Nucleus accumbens (tissue), 56 donors: ENCODE measurements around the gene TTC6.

ENCODE experiments used
- DNase-seq, 56 donors: peaks; one replicate each; lab custom pipeline; 2025; lab: John Stamatoyannopoulos, UW

The TTC6 gene

DNA sequence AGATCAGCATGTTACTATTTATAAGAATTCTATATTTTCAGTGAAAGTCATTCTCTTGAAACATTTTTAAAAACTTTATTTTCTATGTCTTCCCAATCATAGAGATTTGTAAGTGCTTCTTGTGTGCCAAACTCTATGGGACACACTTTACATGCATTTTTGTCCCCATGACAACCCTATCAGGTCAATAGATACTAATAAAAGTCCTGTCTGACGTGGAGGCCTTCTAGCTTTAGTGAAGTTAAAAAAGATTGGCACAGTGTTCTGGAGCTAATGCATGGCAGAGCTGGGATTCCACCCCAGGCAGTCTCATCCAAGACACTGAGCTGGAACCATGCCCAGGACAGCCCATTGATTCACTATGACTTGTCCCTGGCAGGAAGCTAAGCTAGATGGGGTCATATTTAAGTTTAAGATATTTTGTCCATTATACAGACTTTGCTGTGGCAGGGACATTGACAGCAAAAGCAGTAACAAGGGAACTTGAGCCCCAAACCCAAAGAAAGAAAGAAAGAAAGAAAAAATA is 28.1 kb downstream of the TTC6 start:
- no peak for DNase-seq

DNA sequence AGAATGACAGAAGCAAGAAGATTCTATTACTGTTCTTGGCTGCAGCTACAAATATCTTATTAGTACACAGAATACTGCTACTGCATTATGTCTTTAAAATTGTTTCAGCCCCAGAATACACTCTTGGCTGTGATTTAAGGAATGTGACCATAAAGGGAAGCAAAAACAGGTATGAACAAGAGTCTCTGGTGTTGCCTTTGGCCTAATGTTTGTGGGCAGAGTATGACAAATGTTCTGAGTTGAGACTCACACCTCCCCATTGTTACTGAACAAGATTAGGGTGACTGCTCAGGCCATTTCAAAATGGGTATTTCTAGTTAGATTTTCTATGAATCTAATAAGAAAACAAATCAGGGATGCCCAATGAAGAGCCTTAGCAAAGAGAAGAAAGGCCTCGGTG is 28.5 kb downstream of the TTC6 start:
- no peak for DNase-seq

DNA sequence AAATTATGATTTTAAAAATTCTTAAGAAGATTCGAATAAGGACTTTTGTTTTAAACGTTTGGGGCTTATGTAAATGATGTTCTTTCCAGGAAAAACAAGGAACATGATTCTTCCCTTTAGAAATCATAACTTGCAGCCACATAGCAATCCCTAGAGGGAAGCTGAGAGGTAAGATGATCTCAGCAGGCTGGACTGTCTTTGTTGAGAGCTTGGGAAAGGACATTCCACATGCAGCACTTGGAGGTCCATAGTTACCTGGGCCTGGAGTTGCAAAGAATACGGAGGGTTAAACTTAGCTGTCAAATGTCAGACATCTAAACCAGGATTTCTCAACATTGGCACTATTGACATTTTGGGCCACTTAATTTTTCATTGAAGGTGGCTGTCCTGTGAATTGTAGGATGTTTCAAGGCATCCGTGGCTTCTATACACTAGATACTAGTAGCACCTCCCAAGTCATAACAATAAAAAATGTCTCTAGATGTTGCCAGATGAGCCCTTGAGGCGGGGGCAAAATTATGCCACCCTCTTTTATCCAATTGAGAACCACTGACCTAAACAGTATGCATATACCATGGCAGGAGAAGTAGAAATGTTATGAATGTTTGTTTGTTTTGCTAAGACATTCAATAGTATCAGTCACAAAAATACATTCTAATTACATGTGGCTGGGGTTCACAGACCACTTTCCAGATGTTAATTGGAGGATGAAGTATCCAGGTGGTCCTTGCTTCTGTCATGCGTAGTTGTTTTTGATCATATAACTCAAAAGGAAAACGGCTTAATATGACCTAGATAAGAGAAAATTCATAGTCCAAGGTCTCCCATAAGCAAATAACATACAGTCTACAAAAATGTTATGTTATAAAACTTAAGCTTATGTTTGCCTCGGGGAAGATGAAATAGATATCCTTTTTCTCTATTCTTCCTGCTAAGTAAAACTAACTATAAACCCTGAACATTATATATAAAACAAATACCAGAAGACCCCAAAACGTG is 30.5 kb downstream of the TTC6 start:
- DNase-seq: no peak

DNA sequence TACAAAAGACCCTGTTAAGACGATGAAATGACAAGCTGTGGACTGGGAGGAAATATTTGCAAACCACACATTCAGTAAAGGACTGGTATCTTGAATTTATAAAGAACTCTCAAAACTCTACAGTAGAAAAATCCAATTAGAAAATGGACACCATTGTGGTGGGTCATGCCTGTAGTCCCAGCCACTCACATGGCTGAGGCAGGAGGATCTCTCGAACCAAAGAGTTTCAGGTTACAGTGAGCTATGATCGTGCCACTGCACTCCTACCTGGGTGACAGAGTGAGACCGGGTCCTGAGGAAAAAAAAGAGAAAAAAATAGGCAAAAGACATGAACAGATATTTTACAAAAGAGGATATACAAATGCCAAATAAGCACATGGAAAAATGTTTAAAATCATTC is 41.9 kb downstream of the TTC6 start:
- no peak for DNase-seq

DNA sequence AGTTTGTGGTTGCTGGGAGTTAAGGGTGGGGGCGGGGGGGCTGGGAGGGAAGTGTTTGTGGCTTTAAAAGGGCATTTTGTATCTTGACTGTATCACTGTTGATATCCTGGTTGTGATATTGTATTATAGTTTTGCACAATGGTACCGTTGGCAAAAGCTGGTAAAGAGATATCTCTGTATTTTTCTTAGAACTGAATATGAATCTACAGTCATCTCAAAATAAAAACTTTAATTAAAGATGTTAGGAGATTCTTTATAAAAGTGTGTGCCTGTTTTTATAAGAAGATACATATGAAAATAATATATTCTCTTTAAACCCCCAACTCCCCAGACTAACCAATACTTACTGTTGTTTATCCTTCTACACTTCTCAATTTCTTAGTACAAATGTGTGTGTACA is 43.2 kb downstream of the TTC6 start:
- DNase-seq: no peak

DNA sequence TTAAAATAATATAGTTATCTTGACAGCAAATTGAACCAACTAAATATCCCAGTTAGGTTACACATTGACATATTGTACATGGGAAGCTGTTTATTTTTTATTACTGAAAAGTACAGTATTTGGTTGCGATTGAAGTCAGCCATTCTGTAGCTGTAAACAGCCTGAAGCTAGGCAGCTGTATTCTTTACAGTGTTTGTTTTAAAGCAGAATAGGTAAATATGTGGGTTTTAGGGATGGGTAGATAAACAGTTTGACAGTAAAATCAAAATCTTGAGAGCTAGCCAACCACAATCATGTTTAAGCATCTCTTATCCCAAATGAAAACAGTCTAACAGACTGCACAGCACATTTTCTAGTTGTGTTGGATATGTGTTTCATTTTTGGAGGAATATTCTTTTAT is 45.7 kb downstream of the TTC6 start:
- no peak for DNase-seq

DNA sequence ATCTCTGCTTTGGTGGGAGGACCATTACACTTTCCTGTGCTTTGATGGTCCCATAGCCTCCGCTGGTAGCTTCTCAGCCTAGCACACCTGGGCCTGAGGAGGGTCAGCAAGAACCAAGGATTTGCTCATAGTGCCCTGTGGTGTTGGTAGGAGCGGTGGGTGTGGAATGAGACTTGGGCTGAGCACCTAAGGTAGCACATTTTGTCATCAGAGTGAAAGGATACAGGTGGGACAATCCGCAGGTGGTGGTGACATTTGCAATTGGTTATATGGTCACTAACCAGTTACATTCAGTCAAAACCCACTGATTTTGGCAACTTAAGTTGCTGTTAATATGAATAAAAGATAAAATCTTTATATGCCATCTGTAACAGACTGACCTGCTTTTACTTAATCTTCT is 46.7 kb downstream of the TTC6 start:
- DNase-seq: no peak

DNA sequence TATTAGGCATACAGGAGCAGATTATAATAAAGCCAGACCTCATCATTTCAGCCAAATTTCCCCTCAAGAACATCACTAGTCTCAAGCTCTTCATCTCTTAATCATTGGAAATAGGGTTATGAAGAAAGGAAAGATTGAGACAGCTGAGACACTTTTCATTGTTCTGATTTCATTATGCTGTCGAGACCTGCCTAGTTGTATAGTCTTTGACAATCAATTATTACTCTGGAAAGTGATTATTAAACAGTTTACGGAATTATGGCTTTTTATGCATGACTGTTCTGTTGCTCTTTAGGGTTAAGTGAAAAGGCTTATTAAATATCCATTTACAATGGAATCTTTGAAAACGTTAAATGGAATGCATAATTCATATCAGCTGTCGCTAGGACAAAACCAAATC is 48.3 kb downstream of the TTC6 start:
- DNase-seq: no peak
